ENCODE measurements around the gene ADPRH.

DNA sequence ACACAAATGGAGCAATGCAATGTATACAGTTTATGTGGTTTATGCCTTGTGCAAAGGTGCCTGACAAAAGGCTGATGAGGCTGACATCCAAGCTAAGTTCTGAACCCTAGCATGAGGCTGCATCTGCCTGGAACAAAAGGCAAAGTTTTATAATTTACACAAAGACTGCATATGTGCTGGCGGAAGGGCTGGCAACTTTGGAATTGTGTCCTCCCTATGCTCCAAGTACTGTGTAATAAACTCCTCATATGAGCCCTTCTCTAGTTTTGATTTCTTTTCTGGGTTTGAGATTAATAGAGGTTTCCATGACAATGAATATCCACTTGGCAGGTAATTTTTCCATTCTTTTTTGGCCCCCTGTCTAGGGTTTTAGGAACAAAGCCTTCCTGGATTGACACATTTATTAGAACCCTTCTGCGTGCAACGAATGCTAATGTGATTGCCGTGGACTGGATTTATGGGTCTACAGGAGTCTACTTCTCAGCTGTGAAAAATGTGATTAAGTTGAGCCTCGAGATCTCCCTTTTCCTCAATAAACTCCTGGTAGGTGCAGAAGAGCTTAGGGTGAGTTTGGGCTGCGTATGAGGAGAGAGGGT is 29.2 kb downstream of the ADPRH start:
- TF ChIP-seq CTCF (conservative IDR thresholded peaks at IDR 0.05; ENCODE audit: low read depth, low read length) = no peak
- TF ChIP-seq, protein P1, sequence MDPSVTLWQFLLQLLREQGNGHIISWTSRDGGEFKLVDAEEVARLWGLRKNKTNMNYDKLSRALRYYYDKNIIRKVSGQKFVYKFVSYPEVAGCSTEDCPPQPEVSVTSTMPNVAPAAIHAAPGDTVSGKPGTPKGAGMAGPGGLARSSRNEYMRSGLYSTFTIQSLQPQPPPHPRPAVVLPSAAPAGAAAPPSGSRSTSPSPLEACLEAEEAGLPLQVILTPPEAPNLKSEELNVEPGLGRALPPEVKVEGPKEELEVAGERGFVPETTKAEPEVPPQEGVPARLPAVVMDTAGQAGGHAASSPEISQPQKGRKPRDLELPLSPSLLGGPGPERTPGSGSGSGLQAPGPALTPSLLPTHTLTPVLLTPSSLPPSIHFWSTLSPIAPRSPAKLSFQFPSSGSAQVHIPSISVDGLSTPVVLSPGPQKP (IDR thresholded peaks at IDR 0.05; ENCODE audit: borderline replicate concordance, low read depth, low read length) = no peak
- TF ChIP-seq MAFK (IDR thresholded peaks at IDR 0.05; ENCODE audit: low read depth, low read length) = no peak
- no peak for TF ChIP-seq CHD1 (IDR thresholded peaks at IDR 0.05; ENCODE audit: low read depth, low read length)
